Measurements from ENCODE around the gene ZFP36L1. TPM values are rescaled to one million over a fixed set of nuclear protein-coding genes. Genes with fewer than 3 reads are reported as not detected.

ZFP36L1 gene
- total and polyA plus RNA-seq, 2 of the 13 experiments (the other 11 are each of a cell fraction or from before 2014, with no cell fraction given): 7.4 to 10.2 TPM

GRCh38 chr14:68824517-68825347 is 31.9 kb upstream of the ZFP36L1 start (continued):
- TF ChIP-seq ZNF605 (CRISPR knock-in tag; IDR thresholded peaks at IDR 0.05) (peak; percentile 28; the same call in 1 of the 2 replicates), THAP11 (CRISPR knock-in tag; IDR thresholded peaks at IDR 0.05) (peak; percentile 93), CAMTA2 (CRISPR knock-in tag; IDR thresholded peaks at IDR 0.05; ENCODE audit: borderline replicate concordance) (0 out of 2 replicates have a peak, but pooled peaks have one; percentile 42), BRD4 (CRISPR knock-in tag; IDR thresholded peaks at IDR 0.05) (peak; percentile 86; the same call in 1 of the 2 replicates), ONECUT2 (CRISPR knock-in tag; IDR thresholded peaks at IDR 0.05) (no peak), SOX6 (IDR thresholded peaks at IDR 0.05) (no peak), SOX6 (CRISPR knock-in tag; IDR thresholded peaks at IDR 0.05) (peak; percentile 69), JUNB (CRISPR knock-in tag; IDR thresholded peaks at IDR 0.05; ENCODE audit: borderline replicate concordance) (no peak), TBP (CRISPR knock-in tag; IDR thresholded peaks at IDR 0.05) (no peak), MLXIP (CRISPR knock-in tag; IDR thresholded peaks at IDR 0.05; ENCODE audit: borderline replicate concordance) (no peak), ZNF281 (CRISPR knock-in tag; IDR thresholded peaks at IDR 0.05; ENCODE audit: borderline replicate concordance) (peak; percentile 35; the same call in 1 of the 2 replicates), NFIC (IDR thresholded peaks at IDR 0.05; ENCODE audit: low read length) (no peak), HNRNPL (IDR thresholded peaks at IDR 0.05; ENCODE audit: low read depth, low read length) (0 out of 2 replicates have a peak, but pooled peaks have one; percentile 27), ZNF615 (CRISPR knock-in tag; IDR thresholded peaks at IDR 0.05; ENCODE audit: borderline replicate concordance) (peak; percentile 20; the same call in 1 of the 2 replicates), ELF1 (CRISPR knock-in tag; IDR thresholded peaks at IDR 0.05) (peak; percentile 74), ZNF337 (CRISPR knock-in tag; IDR thresholded peaks at IDR 0.05; ENCODE audit: borderline replicate concordance, low read depth) (no peak), ZNF574 (CRISPR knock-in tag; IDR thresholded peaks at IDR 0.05) (peak; percentile 98), SMYD3 (CRISPR knock-in tag; IDR thresholded peaks at IDR 0.05) (peak; percentile 67; the same call in 1 of the 2 replicates), CCDC6 (CRISPR knock-in tag; IDR thresholded peaks at IDR 0.05) (peak; percentile 46; the same call in 1 of the 2 replicates), PTBP1 (IDR thresholded peaks at IDR 0.05; ENCODE audit: low read depth, low read length, poor library complexity, severe bottlenecking) (no peak)

All from HepG2 (cell line).